ENCODE measurements around the gene DNM3. TPM values are rescaled to one million over a fixed set of nuclear protein-coding genes. Genes with fewer than 3 reads are reported as not detected.

Gene DNM3
- total and polyA plus RNA-seq, 10 of the 15 experiments (the other 5 are each of a cell fraction or from before 2014, with no cell fraction given), result 0.03 to 1.5 (median 0.08) TPM; not detected in 3

- H2AFZ ChIP-seq (ENCODE audit: control insufficient read depth, low read depth, low read length), result peak overlapping the region; percentile 69
- peak; percentile 77 for FAIRE-seq
- H3K36me3 ChIP-seq (ENCODE audit: control insufficient read depth in 2 of 2, insufficient read depth in 2 of 2, low read length in 1 of 2), result peaks cover 0 to 2% of the 10 kb centered on the region in 2 experiments; a peak in 2 of 4 replicates
- H3K27ac ChIP-seq (ENCODE audit: control insufficient read depth, insufficient read depth), result no peak overlapping the region
- no peaks in the 10 kb centered on the region for H3K27me3 ChIP-seq (replicated peaks in 1 of 2; ENCODE audit: control insufficient read depth in 2 of 2, insufficient read depth in 2 of 2, low read length in 1 of 2)
- in situ Hi-C loops (cut with MboI) (loop anchor here (5.0 kb wide), 1 partner anchor 177 kb away; no protein-coding TSS in a partner anchor), intact Hi-C loops (cut with micrococcal nuclease; ENCODE audit: unreplicated experiment) (loop anchor here (10.0 kb wide), 1 partner anchor 619 kb away; the partner anchor contains the start of gene C1orf105)
- no peak overlapping the region for H3K4me3 ChIP-seq
- H3K9me3 ChIP-seq (replicated peaks; ENCODE audit: control insufficient read depth, insufficient read depth, low read length), result no peaks in the 10 kb centered on the region
- no peaks in the 10 kb centered on the region for H4K20me1 ChIP-seq (ENCODE audit: control insufficient read depth, insufficient read depth)
- WGBS (ENCODE audit: insufficient coverage, insufficient replicate concordance, low lambda C conversion rate, missing lambda C conversion rate), result 53% methylated on average over 9 of the region's 9 CpGs
- POLR2A ChIA-PET, result no interaction called here
- peak; percentile 96 for ATAC-seq
- RAD21 ChIA-PET (ENCODE audit: unreplicated experiment), result interaction anchor here (3.6 kb wide), 1 partner anchor 179 kb away, joined by 20 read pairs; no protein-coding TSS in a partner anchor
- no peak for DNase-seq (ENCODE audit: low read depth, low spot score)
- CTCF ChIA-PET, result interaction anchor here (0.5 to 9.3 kb wide), 8 partner anchors 149 to 1421 kb away, joined by 3 to 322 read pairs (median 4); partner anchors contain the start of gene MYOC
- H3K4me1 ChIP-seq (ENCODE audit: control insufficient read depth, insufficient read depth, low read length), result peaks cover 7% of the 10 kb centered on the region
- BruUV-seq (replicated peaks), result no TSS peak
- H3K79me2 ChIP-seq (ENCODE audit: control insufficient read depth, insufficient read depth, low read length), result no peaks in the 10 kb centered on the region
- no peak overlapping the region; the same call in 1 of the 2 replicates for H3K9ac ChIP-seq (ENCODE audit: control insufficient read depth, insufficient read depth, low read length)
- H3K4me2 ChIP-seq (ENCODE audit: control insufficient read depth, insufficient read depth), result peak overlapping the region; percentile 54
- SMC1A ChIA-PET (ENCODE audit: uncharacterized antibody, unreplicated experiment), result interaction anchor here (0.8 to 8.7 kb wide), 4 partner anchors 29 to 197 kb away, joined by 3 to 142 read pairs (median 5); no protein-coding TSS in a partner anchor
- TF ChIP-seq EGR1 (IDR thresholded peaks at IDR 0.05; ENCODE audit: borderline replicate concordance in 1 of 2, low read depth in 2 of 2, low read length in 2 of 2) (no peak), TCF3 (IDR thresholded peaks at IDR 0.05; ENCODE audit: borderline replicate concordance, insufficient read depth, low read depth, low read length) (no peak), PML (IDR thresholded peaks at IDR 0.05; ENCODE audit: low read length) (no peak), MEF2B (IDR thresholded peaks at IDR 0.05; ENCODE audit: partially characterized antibody, poor library complexity, severe bottlenecking) (no peak), LARP7 (IDR thresholded peaks at IDR 0.05) (no peak), IKZF1 (conservative IDR thresholded peaks at IDR 0.05) (no peak), ZSCAN29 (IDR thresholded peaks at IDR 0.05) (no peak), BCL11A (IDR thresholded peaks at IDR 0.05; ENCODE audit: low read depth, low read length) (no peak), ZBED1 (IDR thresholded peaks at IDR 0.05; ENCODE audit: borderline replicate concordance) (no peak), ATF2 (IDR thresholded peaks at IDR 0.05; ENCODE audit: low read length) (0 out of 2 replicates have a peak, but pooled peaks have one; percentile 23), JUNB (IDR thresholded peaks at IDR 0.05) (peak; percentile 53), NBN (IDR thresholded peaks at IDR 0.05) (no peak), MAX (IDR thresholded peaks at IDR 0.05; ENCODE audit: low read depth, low read length) (no peak)
- TF ChIP-seq, protein P1, sequence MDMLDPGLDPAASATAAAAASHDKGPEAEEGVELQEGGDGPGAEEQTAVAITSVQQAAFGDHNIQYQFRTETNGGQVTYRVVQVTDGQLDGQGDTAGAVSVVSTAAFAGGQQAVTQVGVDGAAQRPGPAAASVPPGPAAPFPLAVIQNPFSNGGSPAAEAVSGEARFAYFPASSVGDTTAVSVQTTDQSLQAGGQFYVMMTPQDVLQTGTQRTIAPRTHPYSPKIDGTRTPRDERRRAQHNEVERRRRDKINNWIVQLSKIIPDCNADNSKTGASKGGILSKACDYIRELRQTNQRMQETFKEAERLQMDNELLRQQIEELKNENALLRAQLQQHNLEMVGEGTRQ (IDR thresholded peaks at IDR 0.05; ENCODE audit: borderline replicate concordance, low read depth, low read length), result no peak
- TF ChIP-seq, protein P2, sequence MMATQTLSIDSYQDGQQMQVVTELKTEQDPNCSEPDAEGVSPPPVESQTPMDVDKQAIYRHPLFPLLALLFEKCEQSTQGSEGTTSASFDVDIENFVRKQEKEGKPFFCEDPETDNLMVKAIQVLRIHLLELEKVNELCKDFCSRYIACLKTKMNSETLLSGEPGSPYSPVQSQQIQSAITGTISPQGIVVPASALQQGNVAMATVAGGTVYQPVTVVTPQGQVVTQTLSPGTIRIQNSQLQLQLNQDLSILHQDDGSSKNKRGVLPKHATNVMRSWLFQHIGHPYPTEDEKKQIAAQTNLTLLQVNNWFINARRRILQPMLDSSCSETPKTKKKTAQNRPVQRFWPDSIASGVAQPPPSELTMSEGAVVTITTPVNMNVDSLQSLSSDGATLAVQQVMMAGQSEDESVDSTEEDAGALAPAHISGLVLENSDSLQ (IDR thresholded peaks at IDR 0.05), result no peak
- TF ChIP-seq, protein P3, sequence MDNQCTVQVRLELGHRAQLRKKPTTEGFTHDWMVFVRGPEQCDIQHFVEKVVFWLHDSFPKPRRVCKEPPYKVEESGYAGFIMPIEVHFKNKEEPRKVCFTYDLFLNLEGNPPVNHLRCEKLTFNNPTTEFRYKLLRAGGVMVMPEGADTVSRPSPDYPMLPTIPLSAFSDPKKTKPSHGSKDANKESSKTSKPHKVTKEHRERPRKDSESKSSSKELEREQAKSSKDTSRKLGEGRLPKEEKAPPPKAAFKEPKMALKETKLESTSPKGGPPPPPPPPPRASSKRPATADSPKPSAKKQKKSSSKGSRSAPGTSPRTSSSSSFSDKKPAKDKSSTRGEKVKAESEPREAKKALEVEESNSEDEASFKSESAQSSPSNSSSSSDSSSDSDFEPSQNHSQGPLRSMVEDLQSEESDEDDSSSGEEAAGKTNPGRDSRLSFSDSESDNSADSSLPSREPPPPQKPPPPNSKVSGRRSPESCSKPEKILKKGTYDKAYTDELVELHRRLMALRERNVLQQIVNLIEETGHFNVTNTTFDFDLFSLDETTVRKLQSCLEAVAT (IDR thresholded peaks at IDR 0.05), result no peak
- TF ChIP-seq, protein P4, sequence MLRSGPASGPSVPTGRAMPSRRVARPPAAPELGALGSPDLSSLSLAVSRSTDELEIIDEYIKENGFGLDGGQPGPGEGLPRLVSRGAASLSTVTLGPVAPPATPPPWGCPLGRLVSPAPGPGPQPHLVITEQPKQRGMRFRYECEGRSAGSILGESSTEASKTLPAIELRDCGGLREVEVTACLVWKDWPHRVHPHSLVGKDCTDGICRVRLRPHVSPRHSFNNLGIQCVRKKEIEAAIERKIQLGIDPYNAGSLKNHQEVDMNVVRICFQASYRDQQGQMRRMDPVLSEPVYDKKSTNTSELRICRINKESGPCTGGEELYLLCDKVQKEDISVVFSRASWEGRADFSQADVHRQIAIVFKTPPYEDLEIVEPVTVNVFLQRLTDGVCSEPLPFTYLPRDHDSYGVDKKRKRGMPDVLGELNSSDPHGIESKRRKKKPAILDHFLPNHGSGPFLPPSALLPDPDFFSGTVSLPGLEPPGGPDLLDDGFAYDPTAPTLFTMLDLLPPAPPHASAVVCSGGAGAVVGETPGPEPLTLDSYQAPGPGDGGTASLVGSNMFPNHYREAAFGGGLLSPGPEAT (IDR thresholded peaks at IDR 0.05; ENCODE audit: low read depth), result no peak
Measured at GRCh38 chr1:171805395-171806115, 35.7 kb upstream of the DNM3 start.

All from GM12878 (cell line).